Motor neuron (in vitro differentiated cells): ENCODE data around the gene CRB2. TPM values are rescaled to one million over a fixed set of nuclear protein-coding genes. Genes with fewer than 3 reads are reported as not detected.
A peak's percentile ranks its signal among the peaks of the same experiment; 100 is the strongest.

ENCODE experiments used
- ATAC-seq, 8 experiments: fragments of 200-7000 bp; cut with Tn5 transposase; replicated peaks in 6 of 8; 2 replicates each; pipeline ENCODE4 v1.8.0; 2021; ENCODE audit warnings: mild to moderate bottlenecking in 8 of 8, moderate library complexity in 8 of 8
- H3K27ac ChIP-seq, 2 donors: fragments of 250-450 bp; sonication (Bioruptor Pico); 2 replicates each; pipeline ENCODE4 v1.9.0; 2021; ENCODE audit warnings: antibody characterized with exemption in 2 of 2, mild to moderate bottlenecking in 2 of 2, moderate library complexity in 1 of 2
- H3K4me1 ChIP-seq, 2 donors: fragments of 250-450 bp; sonication (Bioruptor Pico); replicated peaks in 1 of 2; 2 replicates each; pipeline ENCODE4 v1.6.1; 2021; ENCODE audit warnings: antibody characterized with exemption in 2 of 2, mild to moderate bottlenecking in 2 of 2, moderate library complexity in 1 of 2
- H3K4me3 ChIP-seq, 5 donors: fragments of 250-450 bp; sonication (Bioruptor Pico); 2 replicates each; pipeline ENCODE4 v1.9.0; 2021; ENCODE audit warnings: antibody characterized with exemption in 5 of 5, mild to moderate bottlenecking in 5 of 5, moderate library complexity in 4 of 5
- WGBS, 10 experiments: fragments of 450-650 bp; shearing (Covaris generic); methylation state at CpG; one replicate each; pipeline ENCODE4 v1.0.0; 2022; 5-methylcytosine and 5-hydroxymethylcytosine counted together
- in situ Hi-C, 9 experiments: fragments of 400-800 bp; cut with MboI; loops; one replicate each; pipeline ENCODE4 v1.15.0; 2021; ENCODE audit warnings: low sequenced_read_pairs in 9 of 9, low pct_unique_long_range_greater_than_20kb in 2 of 9; ENCODE audit not compliant: unreplicated experiment in 9 of 9
- total RNA-seq, 8 experiments: library from RNA; unstranded; fragments of 300-600 nt; gene quantifications; 2 replicates each; pipeline versions ENCODE4 v1.2.3 to v1.2.4, GENCODE V29; 2022

The CRB2 gene
- total RNA-seq, 8 experiments from 2014 or later = 0.20 to 56.9 (median 11.9) TPM

GRCh38 chr9:123371805-123372590 lies 16.0 kb downstream of the CRB2 start:
- Histone ChIP-seq H3K4me3 (no peak overlapping the region), H3K27ac (no peak overlapping the region), H3K4me1 (peaks cover 34 to 46% of the 10 kb centered on the region in 2 donors)
- ATAC-seq = no peak
- WGBS, 10 experiments = 44 to 100% (median 84%) methylated on average over 2 to 10 of the region's 14 CpGs; no CpG with 5 or more reads in 5 of the 10 experiments
- in situ Hi-C loops = loop anchor here in 1 of 9 experiments (25.0 kb wide), 1 partner anchor 285 kb away; no protein-coding TSS in a partner anchor

DNA sequence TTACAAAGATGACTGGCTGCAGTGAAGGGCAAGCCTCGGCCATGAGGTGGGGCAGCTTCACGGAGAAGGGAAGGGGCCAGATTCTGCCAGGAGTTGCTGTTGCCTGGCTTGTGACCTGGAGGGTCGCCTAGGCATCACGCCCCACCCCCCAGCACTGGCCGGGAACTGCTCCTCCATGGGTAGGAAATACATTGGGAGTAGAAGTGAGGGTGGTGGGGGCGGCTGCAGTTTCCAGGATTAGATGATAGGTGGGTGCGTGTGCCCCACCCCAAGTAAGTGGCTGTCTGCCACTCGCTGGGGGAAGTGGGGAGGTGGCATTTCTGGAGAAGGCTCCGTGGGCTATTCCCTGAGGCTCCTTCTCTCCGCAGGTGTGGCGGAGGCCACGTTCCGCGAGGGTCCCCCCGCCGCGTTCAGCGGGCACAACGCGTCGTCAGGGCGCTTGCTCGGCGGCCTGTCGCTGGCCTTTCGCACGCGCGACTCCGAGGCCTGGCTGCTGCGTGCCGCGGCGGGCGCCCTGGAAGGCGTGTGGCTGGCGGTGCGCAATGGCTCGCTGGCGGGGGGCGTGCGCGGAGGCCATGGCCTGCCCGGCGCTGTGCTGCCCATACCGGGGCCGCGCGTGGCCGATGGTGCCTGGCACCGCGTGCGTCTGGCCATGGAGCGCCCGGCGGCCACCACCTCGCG lies 16.9 kb downstream of the CRB2 start:
- H3K27ac ChIP-seq = no peak overlapping the region
- no peak overlapping the region for H3K4me3 ChIP-seq
- peaks cover 43 to 55% of the 10 kb centered on the region in 2 donors for H3K4me1 ChIP-seq
- in situ Hi-C loops = loop anchor here in 1 of 9 experiments (25.0 kb wide), 1 partner anchor 286 kb away; no protein-coding TSS in a partner anchor
- 70 to 80% methylated on average over 1 to 2 of the region's 58 CpGs; no CpG with 5 or more reads in 8 of the 10 experiments for WGBS, 10 experiments
- no peak for ATAC-seq

GRCh38 chr9:123373447-123373923 lies 17.5 kb downstream of the CRB2 start:
- WGBS, 10 experiments = 11 to 100% (median 20%) methylated on average over 1 to 13 of the region's 60 CpGs; no CpG with 5 or more reads in 7 of the 10 experiments
- H3K4me3 ChIP-seq = no peak overlapping the region
- H3K4me1 ChIP-seq = peaks cover 48 to 61% of the 10 kb centered on the region in 2 donors
- peak overlapping the region; percentile 3 to 52 for H3K27ac ChIP-seq
- in situ Hi-C loops = loop anchor here in 1 of 9 experiments (25.0 kb wide), 1 partner anchor 286 kb away; no protein-coding TSS in a partner anchor
- ATAC-seq = no peak

DNA sequence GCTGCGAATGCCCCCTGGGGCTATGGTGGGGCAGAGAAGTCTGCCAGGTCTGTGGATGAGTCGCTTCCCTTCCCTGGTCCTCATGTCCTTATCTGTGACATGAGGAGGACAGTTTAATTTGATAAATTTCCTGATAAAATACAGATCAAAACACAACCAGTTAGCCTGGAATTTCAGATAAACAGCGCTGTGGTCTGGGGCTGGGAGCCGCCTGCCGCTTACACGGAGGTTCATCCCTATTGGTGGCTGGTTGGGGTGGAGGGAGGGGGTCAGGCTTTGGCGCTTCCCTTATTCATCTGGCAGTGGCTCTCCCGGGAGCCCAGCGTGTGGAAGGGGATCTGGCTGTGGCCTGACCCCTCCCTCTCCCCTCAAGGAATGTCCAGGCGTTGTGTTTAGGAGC lies 17.9 kb downstream of the CRB2 start:
- 0 to 13% methylated on average over 2 to 4 of the region's 10 CpGs; no CpG with 5 or more reads in 8 of the 10 experiments for WGBS, 10 experiments
- peak in 6 of 8 experiments; percentile 27 to 41 (median 36) for ATAC-seq
- Histone ChIP-seq H3K27ac (peak overlapping the region; percentile 3 to 52), H3K4me3 (no peak overlapping the region), H3K4me1 (peaks cover 48 to 61% of the 10 kb centered on the region in 2 donors)
- in situ Hi-C loops = loop anchor here in 1 of 9 experiments (25.0 kb wide), 1 partner anchor 287 kb away; no protein-coding TSS in a partner anchor

- 50% methylated on average over 2 of the region's 14 CpGs; no CpG with 5 or more reads in 9 of the 10 experiments for WGBS, 10 experiments
- peak; percentile 16 to 78 (median 60) for ATAC-seq
- in situ Hi-C loops = loop anchor here in 1 of 9 experiments (25.0 kb wide), 1 partner anchor 662 kb away; no protein-coding TSS in a partner anchor
- peak overlapping the region; percentile 10 to 89 for H3K27ac ChIP-seq
- no peak overlapping the region for H3K4me3 ChIP-seq
- peaks cover 48 to 61% of the 10 kb centered on the region in 2 donors for H3K4me1 ChIP-seq
These were observed 19.6 kb downstream of the CRB2 start for GRCh38 chr9:123375469-123376132.

DNA sequence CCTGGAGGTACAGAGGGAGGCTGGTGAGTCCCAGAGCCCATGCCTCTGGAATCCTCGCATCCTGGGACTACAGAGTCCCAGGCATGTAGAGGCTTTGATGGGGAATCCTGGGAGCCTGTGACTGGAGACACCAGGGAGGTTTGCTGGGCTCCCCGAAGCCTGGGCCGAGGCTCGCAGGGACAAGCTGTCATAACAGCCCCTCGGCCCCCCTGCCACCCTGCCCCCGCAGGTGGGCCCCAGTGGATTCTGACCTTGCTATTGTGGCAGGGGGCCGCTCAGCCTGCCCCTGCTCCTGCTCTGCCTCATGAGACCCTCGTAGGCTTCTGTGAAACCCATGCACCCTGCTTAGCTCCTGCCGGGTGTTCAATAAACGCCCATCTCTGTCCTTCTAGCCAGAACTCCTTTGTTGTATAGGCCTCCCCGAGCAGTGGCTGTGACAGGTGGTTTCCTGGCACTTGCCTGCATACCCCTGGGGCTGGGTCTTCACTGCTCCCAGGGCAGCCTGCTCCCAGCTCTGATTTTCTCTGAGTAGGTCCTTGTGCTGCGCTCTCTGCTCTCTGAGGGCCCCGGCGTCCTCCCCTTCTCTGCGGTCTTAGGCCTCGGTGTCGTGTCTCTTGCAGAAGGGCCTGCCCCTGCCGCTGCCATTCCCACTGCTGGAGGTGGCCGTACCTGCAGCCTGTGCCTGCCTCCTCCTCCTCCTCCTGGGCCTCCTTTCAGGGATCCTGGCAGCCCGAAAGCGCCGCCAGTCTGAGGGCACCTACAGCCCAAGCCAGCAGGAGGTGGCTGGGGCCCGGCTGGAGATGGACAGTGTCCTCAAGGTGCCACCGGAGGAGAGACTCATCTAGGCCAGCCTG lies 20.4 kb downstream of the CRB2 start:
- WGBS, 10 experiments = 55 to 80% (median 77%) methylated on average over 1 to 8 of the region's 24 CpGs; no CpG with 5 or more reads in 7 of the 10 experiments
- ATAC-seq = peak in 3 of 8 experiments; percentile 4 to 5 (median 4)
- no peak overlapping the region for H3K4me3 ChIP-seq
- in situ Hi-C loops = loop anchor here in 1 of 9 experiments (25.0 kb wide), 1 partner anchor 661 kb away; no protein-coding TSS in a partner anchor
- H3K27ac ChIP-seq = peak overlapping the region; percentile 10 to 89
- peaks cover 48 to 61% of the 10 kb centered on the region in 2 donors for H3K4me1 ChIP-seq

DNA sequence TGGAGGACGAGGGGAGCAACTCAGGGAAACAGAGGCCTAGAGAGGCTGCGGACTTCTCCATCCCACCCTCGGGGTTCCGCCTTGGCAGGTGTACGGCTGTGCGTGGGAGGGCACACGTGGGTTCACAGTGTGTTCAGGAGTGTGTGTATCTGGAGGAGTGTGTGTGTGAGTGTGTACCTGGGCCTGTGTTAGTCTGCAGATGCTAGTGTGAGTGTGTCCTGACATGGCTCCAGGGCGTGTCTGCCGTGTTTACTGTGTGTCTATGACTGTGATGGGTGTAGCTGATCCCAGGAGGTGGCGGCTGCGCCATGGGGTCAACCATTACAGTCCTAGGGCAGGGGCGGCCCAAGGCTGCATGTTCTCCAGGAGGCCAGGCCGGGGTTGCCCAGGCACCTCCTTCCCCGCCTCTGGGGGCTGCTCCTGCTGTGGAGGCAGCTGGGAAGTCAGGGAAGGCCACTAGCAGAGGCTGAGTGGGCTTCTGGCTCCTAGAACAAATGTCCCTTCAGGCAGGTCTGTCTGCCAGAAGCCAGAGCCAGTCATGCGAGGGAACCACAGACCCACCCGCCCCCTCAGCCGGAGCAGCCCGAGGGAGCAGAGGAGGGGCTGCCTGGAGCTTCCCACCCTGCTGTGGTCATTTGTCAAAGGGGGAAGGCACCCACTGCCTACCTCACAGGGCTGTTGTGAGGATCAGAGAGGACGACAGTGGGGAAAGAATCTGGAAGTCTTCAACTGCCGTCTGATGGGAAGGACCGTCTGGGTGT lies 21.4 kb downstream of the CRB2 start:
- H3K27ac ChIP-seq = peak overlapping the region; percentile 71 to 89
- H3K4me3 ChIP-seq = no peak overlapping the region
- 10 to 80% (median 40%) methylated on average over 1 to 2 of the region's 21 CpGs; no CpG with 5 or more reads in 6 of the 10 experiments for WGBS, 10 experiments
- peaks cover 48 to 63% of the 10 kb centered on the region in 2 donors for H3K4me1 ChIP-seq
- in situ Hi-C loops = loop anchor here in 1 of 9 experiments (25.0 kb wide), 1 partner anchor 660 kb away; no protein-coding TSS in a partner anchor
- peak; percentile 28 to 74 (median 68) for ATAC-seq

GRCh38 chr9:123378025-123378424 lies 22.0 kb downstream of the CRB2 start:
- Histone ChIP-seq H3K4me1 (peaks cover 48 to 60% of the 10 kb centered on the region in 2 donors), H3K4me3 (no peak overlapping the region), H3K27ac (peak overlapping the region; percentile 71 to 89)
- peak in 5 of 8 experiments; percentile 64 to 73 (median 66) for ATAC-seq
- 40 to 100% (median 80%) methylated on average over 1 to 2 of the region's 10 CpGs; no CpG with 5 or more reads in 3 of the 10 experiments for WGBS, 10 experiments
- in situ Hi-C loops = loop anchor here in 1 of 9 experiments (25.0 kb wide), 1 partner anchor 659 kb away; no protein-coding TSS in a partner anchor

DNA sequence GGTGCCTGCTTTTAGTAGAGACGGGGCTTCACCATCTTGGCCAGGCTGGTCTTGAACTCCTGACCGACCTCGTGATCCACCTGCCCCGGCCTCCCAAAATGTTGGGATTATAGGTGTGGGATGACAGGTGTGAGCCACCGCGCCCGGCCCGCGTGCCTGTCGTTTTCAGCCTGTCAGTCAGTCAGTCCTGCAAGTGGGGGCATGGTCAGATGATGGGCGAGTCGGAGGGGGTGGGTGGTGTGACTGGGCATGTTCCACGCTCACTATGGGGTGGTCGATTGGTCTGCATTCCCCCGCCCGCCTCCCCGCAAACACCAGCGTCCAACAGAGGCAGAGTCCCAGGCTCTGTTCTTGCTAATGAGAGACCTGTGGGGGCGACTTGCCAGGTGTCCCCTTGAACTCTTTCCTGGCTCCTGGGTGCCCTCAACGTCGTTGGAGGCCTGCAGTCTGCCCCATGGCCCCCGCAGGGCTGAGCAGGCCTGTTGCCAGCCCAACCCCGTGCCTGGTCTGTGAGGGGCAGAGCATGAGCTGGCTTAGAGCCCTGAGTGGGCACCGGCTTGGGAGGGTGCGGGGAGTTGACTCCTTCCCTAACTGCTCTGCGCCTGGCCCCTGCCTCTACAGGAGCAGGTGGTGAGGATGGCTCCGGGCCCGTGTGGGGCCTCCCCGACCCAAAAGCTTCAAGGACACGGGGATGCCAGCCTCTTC lies 23.1 kb downstream of the CRB2 start:
- Histone ChIP-seq H3K27ac (peak overlapping the region in 1 of 2 donors; percentile 35), H3K4me3 (no peak overlapping the region), H3K4me1 (peaks cover 43 to 49% of the 10 kb centered on the region in 2 donors)
- in situ Hi-C loops = loop anchor here in 1 of 9 experiments (25.0 kb wide), 1 partner anchor 658 kb away; no protein-coding TSS in a partner anchor
- ATAC-seq = no peak
- 92 to 100% methylated on average over 4 to 5 of the region's 30 CpGs; no CpG with 5 or more reads in 8 of the 10 experiments for WGBS, 10 experiments

- no peak overlapping the region for H3K27ac ChIP-seq
- 17 to 100% (median 90%) methylated on average over 1 to 3 of the region's 28 CpGs; no CpG with 5 or more reads in 5 of the 10 experiments for WGBS, 10 experiments
- peaks cover 24 to 29% of the 10 kb centered on the region in 2 donors for H3K4me1 ChIP-seq
- H3K4me3 ChIP-seq = no peak overlapping the region
- in situ Hi-C loops = loop anchor here in 1 of 9 experiments (25.0 kb wide), 1 partner anchor 656 kb away; no protein-coding TSS in a partner anchor
- ATAC-seq = no peak
These were observed 25.1 kb downstream of the CRB2 start for GRCh38 chr9:123380852-123381705.
